Osteoblast (primary cell): ENCODE data around the gene P2RY6. TPM values are rescaled to one million over a fixed set of nuclear protein-coding genes. Genes with fewer than 3 reads are reported as not detected.

Source experiments
- DNase-seq: peaks from one replicate; pipeline ENCODE4 v3.0.0; 2011; ENCODE audit warnings: low spot score, mixed read lengths; ENCODE audit not compliant: insufficient read length; ENCODE audit errors: missing footprints
- H2AFZ ChIP-seq: 2 replicates; pipeline ENCODE4 v1.6.0; 2011; ENCODE audit warnings: mild to moderate bottlenecking, low read length
- H3K27ac ChIP-seq: 2 replicates; pipeline ENCODE4 v1.5.1; 2011; ENCODE audit warnings: mild to moderate bottlenecking, low read depth, low read length, moderate library complexity
- H3K27me3 ChIP-seq: 2 replicates; pipeline ENCODE4 v1.6.0; 2012; ENCODE audit warnings: mild to moderate bottlenecking, control low read depth, inconsistent platforms, low read length, moderate library complexity; ENCODE audit not compliant: insufficient read depth
- H3K36me3 ChIP-seq: 2 replicates; pipeline ENCODE4 v1.5.1; 2011; ENCODE audit warnings: mild to moderate bottlenecking, low read length, control low read depth, moderate library complexity; ENCODE audit not compliant: insufficient read depth
- H3K4me1 ChIP-seq: 2 replicates; pipeline ENCODE4 v1.5.1; 2011; ENCODE audit warnings: mild to moderate bottlenecking, low read length, control low read depth, moderate library complexity; ENCODE audit not compliant: insufficient read depth
- H3K4me2 ChIP-seq: 2 replicates; pipeline ENCODE4 v1.6.0; 2011; ENCODE audit warnings: mild to moderate bottlenecking, low read length; ENCODE audit not compliant: insufficient read depth
- H3K4me3 ChIP-seq: fragments of 200-600 bp; sonication (generic); 3 replicates; pipeline ENCODE4 v1.5.1; 2012; ENCODE audit warnings: mild to moderate bottlenecking, low read length, inconsistent platforms; ENCODE audit not compliant: insufficient read depth
- H3K79me2 ChIP-seq: 2 replicates; pipeline ENCODE4 v1.6.0; 2012; ENCODE audit warnings: mild to moderate bottlenecking, low read length, control low read depth, inconsistent platforms; ENCODE audit not compliant: insufficient read depth
- H3K9me3 ChIP-seq: 2 replicates; pipeline ENCODE4 v1.5.1; 2011; ENCODE audit warnings: low read depth, low read length, control low read depth
- H4K20me1 ChIP-seq: 2 replicates; pipeline ENCODE4 v1.6.0; 2012; ENCODE audit warnings: mild to moderate bottlenecking, low read length, control low read depth; ENCODE audit not compliant: insufficient read depth
- total RNA-seq: library from RNA; depleted of rRNA; stranded (reverse); fragments of >200 nt; gene quantifications from 2 replicates; pipeline ENCODE4 v1.2.3, GENCODE V29; 2012
- TF ChIP-seq, protein P1 (sequence below): IDR thresholded peaks from 2 replicates; pipeline ENCODE4 v1.5.1; 2011; ENCODE audit warnings: mild to moderate bottlenecking, low read depth, low read length, moderate library complexity; ENCODE audit errors: extremely low read depth

Gene P2RY6
- total RNA-seq, 1 donor: 0.72 TPM

- Histone ChIP-seq H4K20me1 (no peaks in the 10 kb centered on the region), H3K27ac (no peak overlapping the region), H2AFZ (no peak overlapping the region), H3K36me3 (no peaks in the 10 kb centered on the region), H3K27me3 (no peaks in the 10 kb centered on the region), H3K4me3 (no peak overlapping the region), H3K79me2 (no peaks in the 10 kb centered on the region), H3K9me3 (no peaks in the 10 kb centered on the region), H3K4me2 (no peak overlapping the region), H3K4me1 (no peaks in the 10 kb centered on the region)
- no peak for DNase-seq
- TF ChIP-seq, protein P1, sequence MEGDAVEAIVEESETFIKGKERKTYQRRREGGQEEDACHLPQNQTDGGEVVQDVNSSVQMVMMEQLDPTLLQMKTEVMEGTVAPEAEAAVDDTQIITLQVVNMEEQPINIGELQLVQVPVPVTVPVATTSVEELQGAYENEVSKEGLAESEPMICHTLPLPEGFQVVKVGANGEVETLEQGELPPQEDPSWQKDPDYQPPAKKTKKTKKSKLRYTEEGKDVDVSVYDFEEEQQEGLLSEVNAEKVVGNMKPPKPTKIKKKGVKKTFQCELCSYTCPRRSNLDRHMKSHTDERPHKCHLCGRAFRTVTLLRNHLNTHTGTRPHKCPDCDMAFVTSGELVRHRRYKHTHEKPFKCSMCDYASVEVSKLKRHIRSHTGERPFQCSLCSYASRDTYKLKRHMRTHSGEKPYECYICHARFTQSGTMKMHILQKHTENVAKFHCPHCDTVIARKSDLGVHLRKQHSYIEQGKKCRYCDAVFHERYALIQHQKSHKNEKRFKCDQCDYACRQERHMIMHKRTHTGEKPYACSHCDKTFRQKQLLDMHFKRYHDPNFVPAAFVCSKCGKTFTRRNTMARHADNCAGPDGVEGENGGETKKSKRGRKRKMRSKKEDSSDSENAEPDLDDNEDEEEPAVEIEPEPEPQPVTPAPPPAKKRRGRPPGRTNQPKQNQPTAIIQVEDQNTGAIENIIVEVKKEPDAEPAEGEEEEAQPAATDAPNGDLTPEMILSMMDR: no peak
Measured at GRCh38 chr11:73226297-73227006, 45.7 kb upstream of the P2RY6 start.

DNA sequence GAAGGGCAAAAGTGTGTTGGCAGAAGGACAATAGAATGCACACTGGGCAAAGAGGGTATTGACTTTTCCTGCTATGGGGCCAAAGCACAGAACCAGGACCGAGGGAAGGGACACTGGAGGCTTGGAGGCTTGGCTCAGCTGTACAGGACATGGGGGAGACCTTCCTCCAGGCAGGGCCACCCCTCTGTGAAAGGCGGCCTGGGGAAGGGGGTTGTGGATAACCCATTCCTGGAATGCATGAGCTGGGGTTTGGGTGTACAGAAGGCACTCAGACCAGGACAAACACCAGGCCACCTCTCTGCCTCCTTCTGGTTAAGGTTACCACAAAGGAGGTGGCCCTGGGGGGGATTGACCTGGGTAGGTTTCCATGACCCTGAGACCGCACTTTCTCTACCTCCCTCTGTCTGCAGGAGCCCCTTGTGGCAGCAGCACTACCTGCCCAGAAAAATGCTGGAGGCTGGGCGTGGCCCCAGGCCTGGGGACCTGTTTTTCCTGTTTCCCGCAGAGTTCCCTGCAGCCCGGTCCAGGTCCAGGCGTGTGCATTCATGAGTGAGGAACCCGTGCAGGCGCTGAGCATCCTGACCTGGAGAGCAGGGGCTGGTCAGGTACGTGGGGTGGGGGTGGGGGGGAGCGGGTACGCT, 44.4 kb upstream of the P2RY6 start:
- Histone ChIP-seq H3K4me3 (no peak overlapping the region), H3K9me3 (no peaks in the 10 kb centered on the region), H3K4me2 (no peak overlapping the region), H4K20me1 (no peaks in the 10 kb centered on the region), H3K79me2 (no peaks in the 10 kb centered on the region), H3K4me1 (no peaks in the 10 kb centered on the region), H3K27ac (no peak overlapping the region), H3K36me3 (no peaks in the 10 kb centered on the region), H3K27me3 (no peaks in the 10 kb centered on the region), H2AFZ (no peak overlapping the region)
- TF ChIP-seq, protein P1: no peak
- DNase-seq: peak; percentile 58

DNA sequence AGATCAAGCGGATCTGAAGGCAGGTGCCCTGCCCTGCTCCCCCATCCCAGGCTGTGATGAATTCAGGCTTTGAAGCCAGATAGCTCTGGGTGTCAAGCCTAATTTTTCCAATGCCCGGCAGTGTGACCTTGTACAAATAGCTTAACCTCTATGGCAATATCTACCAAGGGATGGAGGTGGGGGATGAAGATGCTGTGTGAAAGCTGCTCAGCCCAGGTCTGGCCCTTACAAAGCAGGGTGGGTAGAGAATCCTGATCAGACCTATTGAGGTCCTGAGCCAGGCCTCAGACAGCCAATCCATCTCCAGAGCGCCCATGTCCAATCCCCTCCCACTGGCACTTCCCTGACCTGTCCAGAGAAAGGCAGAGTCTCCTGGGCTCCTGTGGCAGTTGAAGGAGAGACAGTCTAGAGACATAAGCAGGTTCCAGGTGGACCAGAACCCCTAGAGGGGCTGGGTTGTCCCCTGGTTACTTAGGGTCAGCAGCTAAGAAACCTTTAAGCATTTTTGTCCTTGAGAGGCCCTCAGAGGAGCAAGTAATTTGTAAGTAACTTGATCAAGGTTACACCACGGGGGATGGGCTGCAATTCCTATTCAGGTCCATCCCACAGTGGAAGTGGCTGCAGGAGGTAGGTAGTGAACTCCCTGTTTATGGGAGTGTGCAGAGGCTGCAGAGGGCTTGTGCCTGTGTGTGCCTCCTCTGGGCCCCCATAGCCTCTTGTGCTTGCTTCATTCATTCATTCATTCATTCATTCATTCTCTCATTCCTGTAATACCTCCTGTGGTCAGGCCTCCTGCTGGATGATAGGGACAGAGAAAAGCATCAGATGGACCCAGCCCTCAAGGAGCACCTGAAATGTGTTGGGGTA, 43.6 kb upstream of the P2RY6 start:
- H3K27me3 ChIP-seq: no peaks in the 10 kb centered on the region
- no peaks in the 10 kb centered on the region for H3K79me2 ChIP-seq
- TF ChIP-seq, protein P1: no peak
- no peak overlapping the region for H3K4me2 ChIP-seq
- DNase-seq: peak; percentile 76
- H3K9me3 ChIP-seq: no peaks in the 10 kb centered on the region
- no peak overlapping the region for H3K4me3 ChIP-seq
- H3K36me3 ChIP-seq: no peaks in the 10 kb centered on the region
- no peak overlapping the region for H2AFZ ChIP-seq
- H4K20me1 ChIP-seq: no peaks in the 10 kb centered on the region
- no peak overlapping the region for H3K27ac ChIP-seq
- H3K4me1 ChIP-seq: no peaks in the 10 kb centered on the region
